ENCODE results near the gene SLC30A1.

- no peak for TF ChIP-seq REPIN1 (CRISPR knock-in tag; IDR thresholded peaks at IDR 0.05; ENCODE audit: borderline replicate concordance, low read depth)
- no peak for TF ChIP-seq CSRNP2 (CRISPR knock-in tag; conservative IDR thresholded peaks at IDR 0.05; ENCODE audit: low read depth)
- TF ChIP-seq JUND (CRISPR knock-in tag; IDR thresholded peaks at IDR 0.05), result no peak
- TF ChIP-seq GFI1 (CRISPR knock-in tag; IDR thresholded peaks at IDR 0.05; ENCODE audit: borderline replicate concordance), result no peak
- no peak for TF ChIP-seq NR2C2 (CRISPR knock-in tag; IDR thresholded peaks at IDR 0.05; ENCODE audit: borderline replicate concordance)
- no peak for TF ChIP-seq ZNF883 (CRISPR knock-in tag; IDR thresholded peaks at IDR 0.05; ENCODE audit: not compliant biosample characterization)
These were observed 37.7 kb downstream of the SLC30A1 start for GRCh38 chr1:211541278-211541677.

Data from HepG2 (cell line).